ENCODE data around the gene BEND4.

BEND4 gene

DNA sequence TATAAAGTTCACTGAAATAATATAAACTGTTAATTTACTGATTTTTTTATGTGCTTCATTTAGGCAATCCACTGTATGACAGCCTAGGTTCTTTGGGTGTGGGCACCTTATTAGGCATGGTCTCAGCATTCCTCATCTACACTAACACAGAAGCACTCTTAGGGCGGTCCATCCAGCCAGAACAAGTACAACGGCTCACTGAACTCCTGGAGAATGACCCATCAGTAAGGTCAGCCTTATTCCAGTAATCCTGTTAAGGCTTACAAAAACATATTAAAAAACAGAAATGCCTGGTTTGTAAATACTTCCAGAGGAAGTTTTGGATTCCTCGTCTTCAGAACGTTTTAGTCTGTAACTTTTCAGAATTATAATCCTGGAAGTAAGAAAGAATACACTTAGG lies 82.0 kb downstream of the BEND4 start:
- TF ChIP-seq GATA1 (IDR thresholded peaks at IDR 0.05; ENCODE audit: low read depth, low read length) (no peak), POLR2A (IDR thresholded peaks at IDR 0.05; ENCODE audit: low read length) (no peak)

DNA sequence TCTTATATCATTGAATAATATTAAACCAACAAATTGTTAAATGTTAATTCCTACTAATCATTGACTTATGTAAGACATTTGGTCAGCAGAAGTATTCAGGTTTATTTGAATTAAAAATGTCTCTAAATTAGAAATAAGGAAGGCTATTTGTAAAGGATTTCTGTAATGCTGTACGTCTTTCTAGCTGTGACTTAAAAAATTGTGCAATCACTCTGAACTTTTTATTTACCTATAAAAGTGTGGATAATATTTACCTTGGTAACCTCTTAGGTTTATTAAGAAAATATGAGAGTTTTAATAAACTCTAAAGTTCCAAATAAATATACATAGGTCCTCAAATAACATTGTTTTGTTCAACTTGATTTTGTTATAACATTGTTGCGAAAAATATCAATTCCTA lies 85.2 kb downstream of the BEND4 start:
- TF ChIP-seq GATA1 (IDR thresholded peaks at IDR 0.05; ENCODE audit: low read depth, low read length): no peak
- TF ChIP-seq POLR2A (IDR thresholded peaks at IDR 0.05; ENCODE audit: low read length): no peak
- no peak for DNase-seq

More for the DNA sequence above, 82.0 kb downstream of the BEND4 start:
- no peak for DNase-seq

DNA sequence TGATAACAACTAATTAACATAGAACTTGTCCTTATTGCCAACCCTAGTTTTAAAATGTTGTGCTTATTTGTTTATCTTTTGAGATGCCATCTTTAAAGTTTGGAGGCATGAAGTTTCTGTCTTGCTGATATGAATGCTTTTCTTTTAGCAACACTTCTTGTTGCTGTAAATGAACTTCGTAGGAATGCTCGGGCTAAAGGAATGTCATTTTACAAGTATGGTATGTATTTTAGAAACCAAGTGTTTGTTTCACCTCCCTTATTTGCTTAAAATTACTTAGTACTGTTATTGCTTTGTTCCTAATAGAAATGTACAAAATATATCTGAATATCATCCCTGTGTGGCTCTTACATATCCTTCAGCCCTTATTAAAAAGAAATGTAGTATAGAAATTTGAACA lies 86.1 kb downstream of the BEND4 start:
- DNase-seq: no peak
- no peak for TF ChIP-seq POLR2A (IDR thresholded peaks at IDR 0.05; ENCODE audit: low read length)
- no peak for TF ChIP-seq GATA1 (IDR thresholded peaks at IDR 0.05; ENCODE audit: low read depth, low read length)

Measured in erythroblast (primary cell).